Upper lobe of left lung (tissue), 6 donors: ENCODE measurements around the gene PNPLA8. TPM values are rescaled to one million over a fixed set of nuclear protein-coding genes. Genes with fewer than 3 reads are reported as not detected.
"Not testable (repeated sequence)": the region's sequence is repeated elsewhere in the genome, so short reads cannot be mapped to it uniquely, and the experiment has no call there.

Experiments
- ATAC-seq, 2 donors: fragments of 200-7000 bp; cut with Tn5 transposase; one replicate each; pipeline ENCODE4 v1.9.1; 2022; ENCODE audit warnings: mild to moderate bottlenecking in 2 of 2, moderate library complexity in 2 of 2; ENCODE audit not compliant: low FRiP score in 2 of 2
- DNase-seq, 2 donors: peaks; one replicate each; pipeline ENCODE4 v3.0.0-alpha.2; 2019 to 2020
- H3K27ac ChIP-seq, 4 donors: fragments of 200-600 bp; sonication (generic); one replicate each; pipeline ENCODE4 v1.5.1; 2016 to 2019
- H3K27me3 ChIP-seq, 4 donors: fragments of 200-600 bp; sonication (generic); one replicate each; pipeline ENCODE4 v1.5.1; 2017 to 2019
- H3K36me3 ChIP-seq, 4 donors: fragments of 200-600 bp; sonication (generic); one replicate each; pipeline ENCODE4 v1.5.1; 2016 to 2019
- H3K4me1 ChIP-seq, 4 donors: fragments of 200-600 bp; sonication (generic); one replicate each; pipeline ENCODE4 v1.5.1; 2018 to 2019
- H3K4me3 ChIP-seq, 4 donors: fragments of 200-600 bp; sonication (generic); one replicate each; pipeline ENCODE4 v1.5.1; 2017 to 2019; ENCODE audit warnings: mild to moderate bottlenecking in 2 of 4, moderate library complexity in 1 of 4
- H3K9me3 ChIP-seq, 4 donors: fragments of 200-600 bp; sonication (generic); one replicate each; pipeline ENCODE4 v1.5.1; 2018 to 2019
- EP300 ChIP-seq, 4 donors: sonication (generic); formaldehyde crosslinking; IDR thresholded peaks; one replicate each; pipeline ENCODE4 v1.5.1; 2017; ENCODE audit warnings: antibody characterized with exemption in 4 of 4, control low read depth in 2 of 4
- POLR2A ChIP-seq, 4 donors: fragments of 450-650 bp; IDR thresholded peaks; one replicate each; pipeline ENCODE4 v1.5.1; 2016 to 2017; ENCODE audit warnings: antibody characterized with exemption in 4 of 4, mild to moderate bottlenecking in 2 of 4
- POLR2AphosphoS5 ChIP-seq, 2 donors: sonication (generic); formaldehyde crosslinking; IDR thresholded peaks; one replicate each; pipeline ENCODE4 v1.5.1; 2017; ENCODE audit warnings: antibody characterized with exemption in 2 of 2
- WGBS, 2 donors: methylation state at CpG; one replicate each; pipeline ENCODE4 v1.1.5; 2017 to 2018; 5-methylcytosine and 5-hydroxymethylcytosine counted together
- total RNA-seq, 6 donors: library from RNA; depleted of rRNA in 4 of 6; stranded (reverse); fragments of >200 nt in 4 of 6; gene quantifications; one replicate each; pipeline versions ENCODE4 v1.1.0 to v1.2.1, GENCODE V29; 2016 to 2021
- TF ChIP-seq, protein P1 (sequence below), 6 experiments: fragments of 450-650 bp in 4 of 6; fragments of 200-600 bp in 2 of 6; sonication (generic) in 2 of 6; IDR thresholded peaks; one replicate each; pipeline ENCODE4 v1.5.1; 2016 to 2019; ENCODE audit warnings: antibody characterized with exemption in 6 of 6
- donor health status: DM: no; HTN: no; CAD: no; lungs with moderate emphysema.
- donor health status: DM: no; HTN: yes; CAD: no; lungs with severe emphysema.

The PNPLA8 gene
- total RNA-seq, 6 donors from 2014 or later: 6.5 to 39.1 (median 23.9) TPM

DNA sequence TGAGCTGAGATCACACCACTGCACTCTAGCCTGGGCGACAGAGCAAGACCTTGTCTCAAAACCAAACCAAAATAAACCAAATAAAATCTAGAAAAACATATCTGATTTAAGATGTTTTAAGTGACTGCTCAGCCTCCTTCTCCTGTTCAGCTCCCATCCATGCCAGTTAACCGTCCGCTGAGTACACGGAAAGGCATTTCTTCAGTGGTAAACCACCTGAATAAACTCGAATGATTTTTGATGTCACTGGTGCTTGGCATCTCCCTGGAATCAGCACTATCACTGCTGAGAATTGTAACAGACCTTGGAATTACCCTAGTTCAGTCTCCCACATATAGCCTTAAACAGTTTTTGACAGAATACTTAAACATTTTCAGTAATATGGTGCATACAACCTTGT is 45.6 kb downstream of the PNPLA8 start:
- no peak for DNase-seq
- WGBS, 2 donors: 95 to 96% methylated on average over 5 of the region's 5 CpGs
- Histone ChIP-seq H3K27ac (no peak overlapping the region), H3K4me1 (no peaks in the 10 kb centered on the region), H3K4me3 (no peak overlapping the region), H3K36me3 (peaks cover 0 to 51% (median 19%) of the 10 kb centered on the region in 4 donors), H3K9me3 (no peaks in the 10 kb centered on the region), H3K27me3 (no peaks in the 10 kb centered on the region)
- ATAC-seq: no peak
- no peak for TF ChIP-seq POLR2A (IDR thresholded peaks at IDR 0.05)
- TF ChIP-seq, protein P1, sequence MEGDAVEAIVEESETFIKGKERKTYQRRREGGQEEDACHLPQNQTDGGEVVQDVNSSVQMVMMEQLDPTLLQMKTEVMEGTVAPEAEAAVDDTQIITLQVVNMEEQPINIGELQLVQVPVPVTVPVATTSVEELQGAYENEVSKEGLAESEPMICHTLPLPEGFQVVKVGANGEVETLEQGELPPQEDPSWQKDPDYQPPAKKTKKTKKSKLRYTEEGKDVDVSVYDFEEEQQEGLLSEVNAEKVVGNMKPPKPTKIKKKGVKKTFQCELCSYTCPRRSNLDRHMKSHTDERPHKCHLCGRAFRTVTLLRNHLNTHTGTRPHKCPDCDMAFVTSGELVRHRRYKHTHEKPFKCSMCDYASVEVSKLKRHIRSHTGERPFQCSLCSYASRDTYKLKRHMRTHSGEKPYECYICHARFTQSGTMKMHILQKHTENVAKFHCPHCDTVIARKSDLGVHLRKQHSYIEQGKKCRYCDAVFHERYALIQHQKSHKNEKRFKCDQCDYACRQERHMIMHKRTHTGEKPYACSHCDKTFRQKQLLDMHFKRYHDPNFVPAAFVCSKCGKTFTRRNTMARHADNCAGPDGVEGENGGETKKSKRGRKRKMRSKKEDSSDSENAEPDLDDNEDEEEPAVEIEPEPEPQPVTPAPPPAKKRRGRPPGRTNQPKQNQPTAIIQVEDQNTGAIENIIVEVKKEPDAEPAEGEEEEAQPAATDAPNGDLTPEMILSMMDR (IDR thresholded peaks at IDR 0.05): no peak
- TF ChIP-seq EP300 (IDR thresholded peaks at IDR 0.05): no peak
- no peak for TF ChIP-seq POLR2AphosphoS5 (IDR thresholded peaks at IDR 0.05)

GRCh38 chr7:108479751-108480150 is 46.2 kb downstream of the PNPLA8 start:
- TF ChIP-seq, protein P1 (IDR thresholded peaks at IDR 0.05): no peak
- TF ChIP-seq EP300 (IDR thresholded peaks at IDR 0.05): no peak
- TF ChIP-seq POLR2AphosphoS5 (IDR thresholded peaks at IDR 0.05): no peak
- no peak for TF ChIP-seq POLR2A (IDR thresholded peaks at IDR 0.05)
- Histone ChIP-seq H3K4me3 (no peak overlapping the region), H3K36me3 (peaks cover 0 to 50% (median 19%) of the 10 kb centered on the region in 4 donors), H3K4me1 (no peaks in the 10 kb centered on the region), H3K27me3 (no peaks in the 10 kb centered on the region), H3K9me3 (no peaks in the 10 kb centered on the region), H3K27ac (no peak overlapping the region)
- no peak for ATAC-seq
- 93 to 97% methylated on average over 2 of the region's 2 CpGs for WGBS, 2 donors
- DNase-seq: no peak

DNA sequence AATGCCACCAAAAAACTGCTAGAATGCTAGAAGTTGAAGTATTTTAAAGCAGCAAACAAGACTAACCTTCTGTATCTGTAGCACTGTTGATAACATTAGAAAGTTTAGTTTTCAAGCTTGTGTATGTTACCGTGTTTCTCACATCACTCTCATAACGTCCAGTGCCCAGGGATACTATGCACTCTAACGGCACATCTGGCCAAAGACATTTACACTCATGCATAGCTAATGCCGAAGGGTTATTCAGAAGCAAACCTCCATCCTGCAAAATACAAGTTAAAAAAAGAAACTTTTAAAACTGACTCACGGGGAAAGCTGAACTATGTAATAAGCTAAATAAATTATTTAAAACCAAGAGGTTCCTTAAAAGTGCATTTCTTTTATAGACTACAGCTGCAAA is 46.8 kb downstream of the PNPLA8 start:
- no peak overlapping the region for H3K27ac ChIP-seq
- no peaks in the 10 kb centered on the region for H3K27me3 ChIP-seq
- 92% methylated on average over 5 of the region's 5 CpGs for WGBS, 2 donors
- TF ChIP-seq, protein P1 (IDR thresholded peaks at IDR 0.05): no peak
- TF ChIP-seq EP300 (IDR thresholded peaks at IDR 0.05): no peak
- no peak for TF ChIP-seq POLR2A (IDR thresholded peaks at IDR 0.05)
- TF ChIP-seq POLR2AphosphoS5 (IDR thresholded peaks at IDR 0.05): no peak
- H3K4me3 ChIP-seq: no peak overlapping the region
- no peaks in the 10 kb centered on the region for H3K9me3 ChIP-seq
- ATAC-seq (no peak), DNase-seq (no peak)
- no peaks in the 10 kb centered on the region for H3K4me1 ChIP-seq
- H3K36me3 ChIP-seq: peaks cover 0 to 47% (median 19%) of the 10 kb centered on the region in 4 donors

DNA sequence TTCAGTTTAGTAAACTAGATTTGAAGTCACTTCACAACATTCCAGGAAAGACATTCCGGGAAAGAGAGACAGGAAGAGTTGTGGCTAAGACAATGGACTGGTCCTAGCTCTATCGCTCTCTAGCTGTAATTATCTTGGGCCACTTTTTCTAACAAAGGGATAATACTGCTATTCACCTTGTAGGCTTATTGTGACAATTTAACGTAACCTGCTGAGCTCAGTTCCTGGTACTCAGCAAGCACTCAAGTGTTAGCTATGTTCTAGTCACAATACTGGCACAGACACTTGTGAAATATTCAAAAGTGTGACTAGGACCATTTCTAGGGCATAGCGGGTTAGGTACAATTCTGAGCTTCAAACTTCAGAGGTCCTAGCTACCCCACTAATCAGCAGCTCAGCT is 57.7 kb downstream of the PNPLA8 start:
- 38 to 44% methylated on average over 4 of the region's 4 CpGs for WGBS, 2 donors
- TF ChIP-seq, protein P1 (IDR thresholded peaks at IDR 0.05): no peak
- TF ChIP-seq POLR2A (IDR thresholded peaks at IDR 0.05): no peak
- no peak for TF ChIP-seq EP300 (IDR thresholded peaks at IDR 0.05)
- no peak for TF ChIP-seq POLR2AphosphoS5 (IDR thresholded peaks at IDR 0.05)
- no peaks in the 10 kb centered on the region for H3K9me3 ChIP-seq
- H3K4me3 ChIP-seq: no peak overlapping the region
- ATAC-seq: no peak
- no peaks in the 10 kb centered on the region for H3K27me3 ChIP-seq
- H3K4me1 ChIP-seq: no peaks in the 10 kb centered on the region
- DNase-seq: no peak
- no peak overlapping the region for H3K27ac ChIP-seq
- peaks cover 0 to 6% (median 0%) of the 10 kb centered on the region in 4 donors for H3K36me3 ChIP-seq

DNA sequence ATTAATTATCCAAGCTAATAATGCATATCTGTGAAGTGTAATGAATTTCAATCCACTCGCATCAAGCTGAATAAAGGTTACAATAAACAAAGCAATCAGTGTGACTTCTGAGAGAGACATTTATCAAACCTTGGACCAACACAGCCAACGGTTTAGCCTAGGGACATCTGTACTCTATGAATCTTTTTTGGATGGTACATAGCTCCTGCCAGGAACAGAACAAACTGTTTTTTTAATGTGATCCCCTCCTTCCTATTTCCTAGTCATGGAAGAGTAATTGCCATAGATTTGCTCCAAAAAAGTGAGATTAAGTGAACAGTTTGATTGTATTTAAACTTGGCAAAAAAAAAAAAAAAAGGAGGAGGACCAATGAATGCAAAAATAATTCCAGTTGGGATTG is 58.5 kb downstream of the PNPLA8 start:
- no peak for TF ChIP-seq POLR2A (IDR thresholded peaks at IDR 0.05)
- TF ChIP-seq EP300 (IDR thresholded peaks at IDR 0.05): no peak
- no peak for TF ChIP-seq POLR2AphosphoS5 (IDR thresholded peaks at IDR 0.05)
- TF ChIP-seq, protein P1 (IDR thresholded peaks at IDR 0.05): no peak
- Histone ChIP-seq H3K27ac (no peak overlapping the region), H3K36me3 (peaks cover 0 to 6% (median 0%) of the 10 kb centered on the region in 4 donors), H3K27me3 (no peaks in the 10 kb centered on the region), H3K4me3 (no peak overlapping the region), H3K9me3 (no peaks in the 10 kb centered on the region), H3K4me1 (no peaks in the 10 kb centered on the region)
- ATAC-seq: no peak
- no peak for DNase-seq
- WGBS, 2 donors: 57 to 59% methylated on average over 2 of the region's 2 CpGs

- H3K27me3 ChIP-seq, DNase-seq, ATAC-seq, H3K36me3 ChIP-seq, H3K27ac ChIP-seq, H3K4me1 ChIP-seq, H3K4me3 ChIP-seq, H3K9me3 ChIP-seq: not testable (repeated sequence)
- 91 to 92% methylated on average over 2 of the region's 2 CpGs for WGBS, 2 donors
Observed at GRCh38 chr7:108466322-108466721, 59.6 kb downstream of the PNPLA8 start.
